ENCODE data around the gene LIMS3. TPM values are rescaled to one million over a fixed set of nuclear protein-coding genes. Genes with fewer than 3 reads are reported as not detected.
"Not testable (repeated sequence)": the region's sequence is repeated elsewhere in the genome, so short reads cannot be mapped to it uniquely, and the experiment has no call there.

The LIMS3 gene
- total and polyA plus RNA-seq, 2 donors (not counting 1 experiment from before 2014, with no cell fraction given), result 0.08 to 6.3 TPM

GRCh38 chr2:109905796-109906195 is 7.3 kb downstream of the LIMS3 start:
- H3K27ac ChIP-seq (ENCODE audit: insufficient read depth, low read length); H3K79me2 ChIP-seq (ENCODE audit: control insufficient read depth, insufficient read depth, low read length); H3K27me3 ChIP-seq (ENCODE audit: control insufficient read depth, insufficient read depth, low read length); H3K9me3 ChIP-seq (ENCODE audit: control insufficient read depth, insufficient read depth, low read depth, low read length); H4K20me1 ChIP-seq (ENCODE audit: control insufficient read depth, extremely low read depth, insufficient read depth, low read length); H3K4me1 ChIP-seq (ENCODE audit: control insufficient read depth, extremely low read depth, insufficient read depth, low read length); H3K9ac ChIP-seq (ENCODE audit: insufficient read depth, low read length); H2AFZ ChIP-seq (ENCODE audit: low read length); H3K36me3 ChIP-seq (ENCODE audit: control insufficient read depth, insufficient read depth, low read length); H3K4me2 ChIP-seq (ENCODE audit: extremely low read depth, insufficient read depth, low read length); H3K4me3 ChIP-seq (replicated peaks in 1 of 4; ENCODE audit: control extremely low read depth in 1 of 4, insufficient read depth in 1 of 4, low read depth in 3 of 4, low read length in 4 of 4); DNase-seq (ENCODE audit: low read depth in 2 of 2): not testable (repeated sequence)

- not testable (repeated sequence) for H3K79me2 ChIP-seq (ENCODE audit: control insufficient read depth, insufficient read depth, low read length); H3K9ac ChIP-seq (ENCODE audit: insufficient read depth, low read length); H2AFZ ChIP-seq (ENCODE audit: low read length); H3K27me3 ChIP-seq (ENCODE audit: control insufficient read depth, insufficient read depth, low read length); H4K20me1 ChIP-seq (ENCODE audit: control insufficient read depth, extremely low read depth, insufficient read depth, low read length); H3K27ac ChIP-seq (ENCODE audit: insufficient read depth, low read length); H3K4me1 ChIP-seq (ENCODE audit: control insufficient read depth, extremely low read depth, insufficient read depth, low read length); H3K4me3 ChIP-seq (replicated peaks in 1 of 4; ENCODE audit: control extremely low read depth in 1 of 4, insufficient read depth in 1 of 4, low read depth in 3 of 4, low read length in 4 of 4); H3K4me2 ChIP-seq (ENCODE audit: extremely low read depth, insufficient read depth, low read length); H3K9me3 ChIP-seq (ENCODE audit: control insufficient read depth, insufficient read depth, low read depth, low read length); DNase-seq (ENCODE audit: low read depth in 2 of 2); H3K36me3 ChIP-seq (ENCODE audit: control insufficient read depth, insufficient read depth, low read length)
Measured at GRCh38 chr2:109908626-109909025, 10.1 kb downstream of the LIMS3 start.

GRCh38 chr2:109910789-109911188 is 12.3 kb downstream of the LIMS3 start:
- H4K20me1 ChIP-seq (ENCODE audit: control insufficient read depth, extremely low read depth, insufficient read depth, low read length); H3K27me3 ChIP-seq (ENCODE audit: control insufficient read depth, insufficient read depth, low read length); H3K4me2 ChIP-seq (ENCODE audit: extremely low read depth, insufficient read depth, low read length); H2AFZ ChIP-seq (ENCODE audit: low read length); DNase-seq (ENCODE audit: low read depth in 2 of 2); H3K9me3 ChIP-seq (ENCODE audit: control insufficient read depth, insufficient read depth, low read depth, low read length); H3K27ac ChIP-seq (ENCODE audit: insufficient read depth, low read length); H3K36me3 ChIP-seq (ENCODE audit: control insufficient read depth, insufficient read depth, low read length); H3K4me3 ChIP-seq (replicated peaks in 1 of 4; ENCODE audit: control extremely low read depth in 1 of 4, insufficient read depth in 1 of 4, low read depth in 3 of 4, low read length in 4 of 4); H3K4me1 ChIP-seq (ENCODE audit: control insufficient read depth, extremely low read depth, insufficient read depth, low read length); H3K79me2 ChIP-seq (ENCODE audit: control insufficient read depth, insufficient read depth, low read length); H3K9ac ChIP-seq (ENCODE audit: insufficient read depth, low read length): not testable (repeated sequence)

GRCh38 chr2:109913911-109914310 is 15.4 kb downstream of the LIMS3 start:
- not testable (repeated sequence) for H4K20me1 ChIP-seq (ENCODE audit: control insufficient read depth, extremely low read depth, insufficient read depth, low read length); H2AFZ ChIP-seq (ENCODE audit: low read length); DNase-seq (ENCODE audit: low read depth in 2 of 2); H3K36me3 ChIP-seq (ENCODE audit: control insufficient read depth, insufficient read depth, low read length); H3K27ac ChIP-seq (ENCODE audit: insufficient read depth, low read length); H3K27me3 ChIP-seq (ENCODE audit: control insufficient read depth, insufficient read depth, low read length); H3K4me2 ChIP-seq (ENCODE audit: extremely low read depth, insufficient read depth, low read length); H3K9ac ChIP-seq (ENCODE audit: insufficient read depth, low read length); H3K9me3 ChIP-seq (ENCODE audit: control insufficient read depth, insufficient read depth, low read depth, low read length); H3K79me2 ChIP-seq (ENCODE audit: control insufficient read depth, insufficient read depth, low read length); H3K4me3 ChIP-seq (replicated peaks in 1 of 4; ENCODE audit: control extremely low read depth in 1 of 4, insufficient read depth in 1 of 4, low read depth in 3 of 4, low read length in 4 of 4); H3K4me1 ChIP-seq (ENCODE audit: control insufficient read depth, extremely low read depth, insufficient read depth, low read length)

- H2AFZ ChIP-seq (ENCODE audit: low read length); DNase-seq (ENCODE audit: low read depth in 2 of 2); H3K27me3 ChIP-seq (ENCODE audit: control insufficient read depth, insufficient read depth, low read length); H3K79me2 ChIP-seq (ENCODE audit: control insufficient read depth, insufficient read depth, low read length); H3K4me1 ChIP-seq (ENCODE audit: control insufficient read depth, extremely low read depth, insufficient read depth, low read length); H3K36me3 ChIP-seq (ENCODE audit: control insufficient read depth, insufficient read depth, low read length); H3K9me3 ChIP-seq (ENCODE audit: control insufficient read depth, insufficient read depth, low read depth, low read length); H3K4me3 ChIP-seq (replicated peaks in 1 of 4; ENCODE audit: control extremely low read depth in 1 of 4, insufficient read depth in 1 of 4, low read depth in 3 of 4, low read length in 4 of 4); H3K27ac ChIP-seq (ENCODE audit: insufficient read depth, low read length); H4K20me1 ChIP-seq (ENCODE audit: control insufficient read depth, extremely low read depth, insufficient read depth, low read length); H3K9ac ChIP-seq (ENCODE audit: insufficient read depth, low read length); H3K4me2 ChIP-seq (ENCODE audit: extremely low read depth, insufficient read depth, low read length): not testable (repeated sequence)
Measured at GRCh38 chr2:109914552-109914951, 16.1 kb downstream of the LIMS3 start.

- not testable (repeated sequence) for H3K9ac ChIP-seq (ENCODE audit: insufficient read depth, low read length); H2AFZ ChIP-seq (ENCODE audit: low read length); H4K20me1 ChIP-seq (ENCODE audit: control insufficient read depth, extremely low read depth, insufficient read depth, low read length); H3K4me2 ChIP-seq (ENCODE audit: extremely low read depth, insufficient read depth, low read length); DNase-seq (ENCODE audit: low read depth in 2 of 2); H3K4me1 ChIP-seq (ENCODE audit: control insufficient read depth, extremely low read depth, insufficient read depth, low read length); H3K4me3 ChIP-seq (replicated peaks in 1 of 4; ENCODE audit: control extremely low read depth in 1 of 4, insufficient read depth in 1 of 4, low read depth in 3 of 4, low read length in 4 of 4); H3K27me3 ChIP-seq (ENCODE audit: control insufficient read depth, insufficient read depth, low read length); H3K9me3 ChIP-seq (ENCODE audit: control insufficient read depth, insufficient read depth, low read depth, low read length); H3K79me2 ChIP-seq (ENCODE audit: control insufficient read depth, insufficient read depth, low read length); H3K27ac ChIP-seq (ENCODE audit: insufficient read depth, low read length); H3K36me3 ChIP-seq (ENCODE audit: control insufficient read depth, insufficient read depth, low read length)
Measured at GRCh38 chr2:109915830-109916229, 17.3 kb downstream of the LIMS3 start.

- H3K79me2 ChIP-seq (ENCODE audit: control insufficient read depth, insufficient read depth, low read length); H3K36me3 ChIP-seq (ENCODE audit: control insufficient read depth, insufficient read depth, low read length); H3K4me2 ChIP-seq (ENCODE audit: extremely low read depth, insufficient read depth, low read length): not testable (repeated sequence)
Measured at GRCh38 chr2:109920162-109920561, 21.7 kb downstream of the LIMS3 start.

More at GRCh38 chr2:109920162-109920561, 21.7 kb downstream of the LIMS3 start:
- not testable (repeated sequence) for H3K9ac ChIP-seq (ENCODE audit: insufficient read depth, low read length); H3K4me3 ChIP-seq (replicated peaks in 1 of 4; ENCODE audit: control extremely low read depth in 1 of 4, insufficient read depth in 1 of 4, low read depth in 3 of 4, low read length in 4 of 4); H3K9me3 ChIP-seq (ENCODE audit: control insufficient read depth, insufficient read depth, low read depth, low read length); H4K20me1 ChIP-seq (ENCODE audit: control insufficient read depth, extremely low read depth, insufficient read depth, low read length); H2AFZ ChIP-seq (ENCODE audit: low read length); DNase-seq (ENCODE audit: low read depth in 2 of 2); H3K4me1 ChIP-seq (ENCODE audit: control insufficient read depth, extremely low read depth, insufficient read depth, low read length); H3K27ac ChIP-seq (ENCODE audit: insufficient read depth, low read length); H3K27me3 ChIP-seq (ENCODE audit: control insufficient read depth, insufficient read depth, low read length)
